GM06990 (cell line): Measurements from ENCODE around the gene SH2D1B.

Experiments used
- DNase-seq: peaks from one replicate; pipeline ENCODE4 v3.0.0-alpha.2; 2011; ENCODE audit not compliant: insufficient read length; ENCODE audit errors: extremely low read depth
- H3K27me3 ChIP-seq: replicated peaks from 2 replicates; pipeline ENCODE4 v1.6.0; 2011; ENCODE audit warnings: low read length; ENCODE audit not compliant: control insufficient read depth, insufficient read depth
- H3K36me3 ChIP-seq: 2 replicates; pipeline ENCODE4 v1.5.1; 2011; ENCODE audit warnings: low read length; ENCODE audit not compliant: control insufficient read depth, insufficient read depth
- H3K4me3 ChIP-seq: replicated peaks from 2 replicates; pipeline ENCODE4 v1.5.1; 2011; ENCODE audit warnings: low read depth, mild to moderate bottlenecking, control low read depth, low read length
- CTCF ChIP-seq: IDR thresholded peaks from 2 replicates; pipeline ENCODE4 v1.5.1; 2011; ENCODE audit warnings: low read length, control low read depth, mild to moderate bottlenecking, inconsistent platforms; ENCODE audit not compliant: insufficient read depth, poor library complexity, severe bottlenecking

The SH2D1B gene

GRCh38 chr1:162388615-162389014 lies 23.3 kb downstream of the SH2D1B start:
- no peak overlapping the region for H3K4me3 ChIP-seq
- no peak for DNase-seq
- H3K36me3 ChIP-seq, result no peaks in the 10 kb centered on the region
- peaks cover 1% of the 10 kb centered on the region; the same call in 1 of the 2 replicates for H3K27me3 ChIP-seq
- no peak for TF ChIP-seq CTCF

- no peak for DNase-seq
- TF ChIP-seq CTCF, result no peak
- peaks cover 1% of the 10 kb centered on the region; the same call in 1 of the 2 replicates for H3K27me3 ChIP-seq
Measured at GRCh38 chr1:162388083-162388594, 23.8 kb downstream of the SH2D1B start.

GRCh38 chr1:162387226-162388082 lies 24.5 kb downstream of the SH2D1B start:
- H3K27me3 ChIP-seq, result peaks cover 1% of the 10 kb centered on the region; the same call in 1 of the 2 replicates
- no peak for TF ChIP-seq CTCF
- no peak for DNase-seq
- H3K36me3 ChIP-seq, result no peaks in the 10 kb centered on the region
- no peak overlapping the region for H3K4me3 ChIP-seq

More at GRCh38 chr1:162388083-162388594, 23.8 kb downstream of the SH2D1B start:
- no peaks in the 10 kb centered on the region for H3K36me3 ChIP-seq
- no peak overlapping the region for H3K4me3 ChIP-seq

GRCh38 chr1:162386292-162387225 lies 25.4 kb downstream of the SH2D1B start:
- H3K36me3 ChIP-seq, result no peaks in the 10 kb centered on the region
- H3K27me3 ChIP-seq, result peaks cover 1% of the 10 kb centered on the region; the same call in 1 of the 2 replicates
- DNase-seq, result no peak
- no peak for TF ChIP-seq CTCF
- H3K4me3 ChIP-seq, result no peak overlapping the region

GRCh38 chr1:162385702-162386101 lies 26.2 kb downstream of the SH2D1B start:
- Histone ChIP-seq H3K27me3 (peaks cover 1% of the 10 kb centered on the region; the same call in 1 of the 2 replicates), H3K4me3 (no peak overlapping the region), H3K36me3 (no peaks in the 10 kb centered on the region)
- no peak for TF ChIP-seq CTCF
- no peak for DNase-seq
